ENCODE measurements around the gene TRIOBP. TPM values are rescaled to one million over a fixed set of nuclear protein-coding genes. Genes with fewer than 3 reads are reported as not detected.

Gene TRIOBP
- total and polyA plus RNA-seq, 2 of the 13 experiments (the other 11 are each of a cell fraction or from before 2014, with no cell fraction given) = 6.1 to 15.4 TPM

- TF ChIP-seq HNRNPK (IDR thresholded peaks at IDR 0.05; ENCODE audit: low read depth, low read length, poor library complexity, severe bottlenecking) (peak; percentile 10), GABPB1 (CRISPR knock-in tag; IDR thresholded peaks at IDR 0.05) (peak; percentile 41; the same call in 1 of the 2 replicates), ZNF703 (CRISPR knock-in tag; IDR thresholded peaks at IDR 0.05; ENCODE audit: borderline replicate concordance) (no peak; the same call in 1 of the 2 replicates), ZNF225 (CRISPR knock-in tag; IDR thresholded peaks at IDR 0.05) (peak; percentile 81), ZNF713 (CRISPR knock-in tag; IDR thresholded peaks at IDR 0.05) (0 out of 2 replicates have a peak, but pooled peaks have one; percentile 47), ZNF83 (CRISPR knock-in tag; IDR thresholded peaks at IDR 0.05; ENCODE audit: borderline replicate concordance) (no peak), RARG (CRISPR knock-in tag; IDR thresholded peaks at IDR 0.05; ENCODE audit: low read depth) (no peak), EHMT2 (IDR thresholded peaks at IDR 0.05; ENCODE audit: borderline replicate concordance, low read depth, low read length) (no peak), ZNF775 (CRISPR knock-in tag; IDR thresholded peaks at IDR 0.05; ENCODE audit: borderline replicate concordance) (no peak), ZNF691 (CRISPR knock-in tag; IDR thresholded peaks at IDR 0.05; ENCODE audit: borderline replicate concordance, low read depth) (no peak), ZNF180 (CRISPR knock-in tag; IDR thresholded peaks at IDR 0.05; ENCODE audit: borderline replicate concordance, low read depth) (no peak), USF2 (IDR thresholded peaks at IDR 0.05; ENCODE audit: low read depth, low read length) (no peak), USF2 (CRISPR knock-in tag; IDR thresholded peaks at IDR 0.05; ENCODE audit: borderline replicate concordance) (no peak), STAT6 (CRISPR knock-in tag; IDR thresholded peaks at IDR 0.05; ENCODE audit: borderline replicate concordance) (no peak), ZNF609 (CRISPR knock-in tag; IDR thresholded peaks at IDR 0.05; ENCODE audit: borderline replicate concordance) (no peak), ZSCAN30 (CRISPR knock-in tag; IDR thresholded peaks at IDR 0.05) (no peak), ZNF766 (CRISPR knock-in tag; IDR thresholded peaks at IDR 0.05; ENCODE audit: borderline replicate concordance) (no peak), RCOR2 (CRISPR knock-in tag; IDR thresholded peaks at IDR 0.05) (no peak)
Observed at GRCh38 chr22:37746366-37747079, 49.7 kb downstream of the TRIOBP start (continued).
